Measurements from ENCODE around the gene GPER1. TPM values are rescaled to one million over a fixed set of nuclear protein-coding genes. Genes with fewer than 3 reads are reported as not detected.

The GPER1 gene
- total and polyA plus RNA-seq, 2 experiments from 2014 or later, result 0.89 TPM; not detected in 1

DNA sequence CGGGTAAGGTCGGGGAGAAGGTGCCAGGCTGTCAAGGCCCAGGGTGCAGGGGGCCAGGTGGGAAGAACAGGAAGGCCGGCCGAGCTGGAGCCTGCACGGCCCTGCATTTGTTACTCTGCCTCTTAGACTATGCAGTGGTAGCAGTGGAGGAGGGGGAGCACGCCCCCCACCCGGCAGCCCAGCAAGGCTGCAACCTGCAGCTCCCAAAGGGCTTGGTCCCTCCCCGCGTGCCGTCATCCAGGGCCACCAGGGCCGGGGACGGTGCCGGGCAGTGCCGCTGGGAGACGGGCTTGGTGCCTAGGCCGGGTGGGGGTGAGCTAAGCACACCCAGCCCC, 7.0 kb upstream of the GPER1 start:
- no peak overlapping the region for H3K4me3 ChIP-seq

More for the DNA sequence above, 7.0 kb upstream of the GPER1 start:
- Histone ChIP-seq H3K79me2 (replicated peaks; ENCODE audit: insufficient read depth) (peaks cover 9% of the 10 kb centered on the region; the same call in 1 of the 2 replicates), H3K4me2 (no peak overlapping the region), H3K36me3 (ENCODE audit: insufficient read depth) (no peaks in the 10 kb centered on the region), H2AFZ (no peak overlapping the region), H3F3A (replicated peaks; ENCODE audit: low read depth) (no peaks in the 10 kb centered on the region), H3K4me1 (ENCODE audit: insufficient read depth) (no peaks in the 10 kb centered on the region), H3K27me3 (ENCODE audit: insufficient read depth) (no peaks in the 10 kb centered on the region), H3K27ac (ENCODE audit: low read depth) (no peak overlapping the region), H3K9me2 (ENCODE audit: insufficient read depth) (no peaks in the 10 kb centered on the region), H4K20me1 (replicated peaks; ENCODE audit: insufficient read depth) (peaks cover under 1% of the 10 kb centered on the region; the same call in 1 of the 2 replicates)
- Mint-ChIP-seq H3K27me3 (ENCODE audit: insufficient read depth, low read depth, poor library complexity) (peaks cover 13% of the 10 kb centered on the region), H3K4me3 (no peak overlapping the region), H3K9me3 (no peaks in the 10 kb centered on the region), H3K27ac (no peak overlapping the region), H3K36me3 (ENCODE audit: low read depth) (no peaks in the 10 kb centered on the region; the same call in 2 of the 3 replicates), H3K4me1 (peaks cover 3% of the 10 kb centered on the region)
- TF ChIP-seq NANOG (IDR thresholded peaks at IDR 0.05; ENCODE audit: borderline replicate concordance) (no peak), ZNF462 (CRISPR knock-in tag; IDR thresholded peaks at IDR 0.05) (no peak), EZH2phosphoT487 (IDR thresholded peaks at IDR 0.05; ENCODE audit: unreplicated experiment) (no peak), ZNF114 (CRISPR knock-in tag; IDR thresholded peaks at IDR 0.05) (no peak), EZH2 (IDR thresholded peaks at IDR 0.05; ENCODE audit: low read depth, unreplicated experiment) (no peak), STAT1 (IDR thresholded peaks at IDR 0.05; ENCODE audit: unreplicated experiment) (no peak), JUNB (IDR thresholded peaks at IDR 0.05; ENCODE audit: unreplicated experiment) (no peak), CREB1 (CRISPR knock-in tag; IDR thresholded peaks at IDR 0.05; ENCODE audit: low read depth) (no peak), ETS1 (IDR thresholded peaks at IDR 0.05) (no peak), ZNF331 (CRISPR knock-in tag; IDR thresholded peaks at IDR 0.05; ENCODE audit: low read depth) (no peak), POLR2AphosphoS5 (IDR thresholded peaks at IDR 0.05; ENCODE audit: low read depth) (no peak), CTCF (conservative IDR thresholded peaks at IDR 0.05; ENCODE audit: low read depth in 2 of 2) (no peak)
- TF ChIP-seq, protein P1, sequence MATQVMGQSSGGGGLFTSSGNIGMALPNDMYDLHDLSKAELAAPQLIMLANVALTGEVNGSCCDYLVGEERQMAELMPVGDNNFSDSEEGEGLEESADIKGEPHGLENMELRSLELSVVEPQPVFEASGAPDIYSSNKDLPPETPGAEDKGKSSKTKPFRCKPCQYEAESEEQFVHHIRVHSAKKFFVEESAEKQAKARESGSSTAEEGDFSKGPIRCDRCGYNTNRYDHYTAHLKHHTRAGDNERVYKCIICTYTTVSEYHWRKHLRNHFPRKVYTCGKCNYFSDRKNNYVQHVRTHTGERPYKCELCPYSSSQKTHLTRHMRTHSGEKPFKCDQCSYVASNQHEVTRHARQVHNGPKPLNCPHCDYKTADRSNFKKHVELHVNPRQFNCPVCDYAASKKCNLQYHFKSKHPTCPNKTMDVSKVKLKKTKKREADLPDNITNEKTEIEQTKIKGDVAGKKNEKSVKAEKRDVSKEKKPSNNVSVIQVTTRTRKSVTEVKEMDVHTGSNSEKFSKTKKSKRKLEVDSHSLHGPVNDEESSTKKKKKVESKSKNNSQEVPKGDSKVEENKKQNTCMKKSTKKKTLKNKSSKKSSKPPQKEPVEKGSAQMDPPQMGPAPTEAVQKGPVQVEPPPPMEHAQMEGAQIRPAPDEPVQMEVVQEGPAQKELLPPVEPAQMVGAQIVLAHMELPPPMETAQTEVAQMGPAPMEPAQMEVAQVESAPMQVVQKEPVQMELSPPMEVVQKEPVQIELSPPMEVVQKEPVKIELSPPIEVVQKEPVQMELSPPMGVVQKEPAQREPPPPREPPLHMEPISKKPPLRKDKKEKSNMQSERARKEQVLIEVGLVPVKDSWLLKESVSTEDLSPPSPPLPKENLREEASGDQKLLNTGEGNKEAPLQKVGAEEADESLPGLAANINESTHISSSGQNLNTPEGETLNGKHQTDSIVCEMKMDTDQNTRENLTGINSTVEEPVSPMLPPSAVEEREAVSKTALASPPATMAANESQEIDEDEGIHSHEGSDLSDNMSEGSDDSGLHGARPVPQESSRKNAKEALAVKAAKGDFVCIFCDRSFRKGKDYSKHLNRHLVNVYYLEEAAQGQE (IDR thresholded peaks at IDR 0.05; ENCODE audit: unreplicated experiment), result no peak
- no peak for ATAC-seq
- no peak for DNase-seq (ENCODE audit: low spot score)
